ENCODE measurements around the gene SIGLEC7.

- TF ChIP-seq EZH2 (IDR thresholded peaks at IDR 0.05; ENCODE audit: insufficient read depth, poor library complexity, severe bottlenecking) = no peak
- no peak for TF ChIP-seq EZH2phosphoT487 (IDR thresholded peaks at IDR 0.05; ENCODE audit: insufficient read depth, low read depth)
These were observed 19.8 kb upstream of the SIGLEC7 start for GRCh38 chr19:51122112-51122981.

Data from GM23248 (cell line).